Endothelial cell of umbilical vein (primary cell): ENCODE results near the gene AXDND1. TPM values are rescaled to one million over a fixed set of nuclear protein-coding genes. Genes with fewer than 3 reads are reported as not detected.

ENCODE experiments used
- BruUV-seq: library from RNA; stranded (reverse); fragments of 400-500 nt; replicated peaks from 2 replicates; lab custom pipeline; 2021; lab: Mats Ljungman, UMichigan
- CTCF ChIA-PET: fragments of 300-600, 350-600 bp; sonication (Branson Sonifier 250); formaldehyde crosslinking; loops from one replicate; lab custom pipeline; 2021; ENCODE audit warnings: antibody characterized with exemption, inconsistent platforms; lab: Charles Lee
- POLR2A ChIA-PET: fragments of 300-600, 350-600 bp; sonication (Branson Sonifier 250); formaldehyde crosslinking; loops from one replicate; lab custom pipeline; 2021; ENCODE audit warnings: antibody characterized with exemption, inconsistent platforms; lab: Charles Lee
- DNase-seq: peaks from one replicate; pipeline ENCODE4 v3.0.0-alpha.2; 2011; ENCODE audit warnings: low read depth, low spot score
- FAIRE-seq: peaks from 2 replicates; lab custom pipeline; 2011; peaks lifted over from hg19 to GRCh38; lab: Jason Lieb, UNC
- H2AFZ ChIP-seq: 2 replicates; pipeline ENCODE4 v1.6.0; 2012; ENCODE audit warnings: low read depth, low read length, control low read depth, inconsistent platforms
- H3K27ac ChIP-seq: 2 replicates; pipeline ENCODE4 v1.5.1; 2011; ENCODE audit warnings: low read depth, mild to moderate bottlenecking, control low read depth, low read length, moderate library complexity; ENCODE audit not compliant: insufficient read depth
- H3K27me3 ChIP-seq, 2 experiments: 2 replicates each; pipeline versions ENCODE4 v1.6.0 to v1.6.1; 2011; ENCODE audit warnings: low read length in 2 of 2, mixed read lengths in 1 of 2; ENCODE audit not compliant: control insufficient read depth in 2 of 2, insufficient read depth in 2 of 2
- H3K36me3 ChIP-seq, 2 experiments: 2 replicates in 1 of 2; 3 replicates in 1 of 2; pipeline ENCODE4 v1.5.1; 2011; ENCODE audit warnings: low read length in 2 of 2, mild to moderate bottlenecking in 1 of 2, moderate library complexity in 1 of 2; ENCODE audit not compliant: control insufficient read depth in 2 of 2, insufficient read depth in 2 of 2; ENCODE audit errors: extremely low read depth in 1 of 2
- H3K4me1 ChIP-seq: 3 replicates; pipeline ENCODE4 v1.5.1; 2011; ENCODE audit warnings: mild to moderate bottlenecking, low read length; ENCODE audit not compliant: control insufficient read depth, insufficient read depth; ENCODE audit errors: extremely low read depth
- H3K4me2 ChIP-seq: 2 replicates; pipeline ENCODE4 v1.6.1; 2011; ENCODE audit warnings: low read length, control low read depth, mixed read lengths; ENCODE audit not compliant: insufficient read depth
- H3K4me3 ChIP-seq, 3 experiments: fragments of 200-600 bp in 1 of 3; sonication (generic), shearing (Covaris generic) in 1 of 3; replicated peaks in 1 of 3; 2 replicates each; pipeline ENCODE4 v1.5.1; 2011 to 2016; ENCODE audit warnings: control low read depth in 3 of 3, low read length in 3 of 3, mild to moderate bottlenecking in 2 of 3, inconsistent platforms in 1 of 3, low read depth in 1 of 3, moderate library complexity in 1 of 3; ENCODE audit not compliant: insufficient read depth in 1 of 3
- H3K79me2 ChIP-seq: 2 replicates; pipeline ENCODE4 v1.6.0; 2012; ENCODE audit warnings: low read length, inconsistent platforms; ENCODE audit not compliant: control insufficient read depth, insufficient read depth
- H3K9ac ChIP-seq: replicated peaks from 2 replicates; pipeline ENCODE3; 2011; ENCODE audit warnings: low read length, control low read depth; ENCODE audit not compliant: insufficient read depth; ENCODE audit errors: extremely low read depth
- H3K9me1 ChIP-seq: replicated peaks from 3 replicates; pipeline ENCODE4 v1.6.0; 2011; ENCODE audit warnings: mild to moderate bottlenecking, low read length; ENCODE audit not compliant: control insufficient read depth, insufficient read depth; ENCODE audit errors: extremely low read depth
- H3K9me3 ChIP-seq: replicated peaks from 2 replicates; pipeline ENCODE4 v1.5.1; 2012; ENCODE audit warnings: low read length, inconsistent platforms; ENCODE audit not compliant: control insufficient read depth, insufficient read depth
- H4K20me1 ChIP-seq: replicated peaks from 2 replicates; pipeline ENCODE3; 2011; ENCODE audit warnings: mild to moderate bottlenecking, low read length; ENCODE audit not compliant: control insufficient read depth, insufficient read depth; ENCODE audit errors: extremely low read depth
- CTCF ChIP-seq, 2 donors: IDR thresholded peaks; 1 replicate in 1 of 2; 2 replicates in 1 of 2; pipeline ENCODE4 v1.5.1; 2011; ENCODE audit warnings: low read length in 2 of 2, mild to moderate bottlenecking in 2 of 2, moderate library complexity in 2 of 2, control low read depth in 1 of 2, inconsistent platforms in 1 of 2, low read depth in 1 of 2; ENCODE audit not compliant: insufficient read depth in 1 of 2; ENCODE audit errors: extremely low read depth in 1 of 2
- EZH2 ChIP-seq: IDR thresholded peaks from 2 replicates; pipeline ENCODE4 v1.6.1; 2012; ENCODE audit warnings: borderline replicate concordance, low read depth, mild to moderate bottlenecking, moderate library complexity, low read length, inconsistent platforms; ENCODE audit not compliant: severe bottlenecking
- FOS ChIP-seq: IDR thresholded peaks from 2 replicates; pipeline ENCODE4 v1.6.1; 2011; ENCODE audit warnings: mild to moderate bottlenecking, low read length, moderate library complexity, borderline replicate concordance; ENCODE audit not compliant: insufficient read depth
- JUN ChIP-seq: IDR thresholded peaks from 2 replicates; pipeline ENCODE4 v1.6.1; 2011; ENCODE audit warnings: borderline replicate concordance, low read depth; ENCODE audit not compliant: insufficient read length, insufficient read depth
- POLR2A ChIP-seq: IDR thresholded peaks from 2 replicates; pipeline ENCODE4 v1.6.1; 2012; ENCODE audit warnings: low read depth, mild to moderate bottlenecking, control low read depth, low read length
- POLR2AphosphoS5 ChIP-seq: IDR thresholded peaks from 2 replicates; pipeline ENCODE4 v1.6.1; 2012; ENCODE audit warnings: low read depth, mild to moderate bottlenecking, control low read depth, low read length, moderate library complexity; ENCODE audit not compliant: insufficient read depth
- dilution Hi-C: fragments of 300-500 bp; cut with MboI; formaldehyde crosslinking; loops from one replicate; pipeline ENCODE4 v1.15.0; 2019; ENCODE audit warnings: low sequenced_read_pairs; ENCODE audit not compliant: extremely low pct_ligation_motif_present
- intact Hi-C: fragments of 100-400 bp; cut with micrococcal nuclease; formaldehyde crosslinking; loops from one replicate; pipeline ENCODE4 v1.10.0; 2022
- polyA plus RNA-seq, 4 experiments: library from polyadenylated mRNA; depleted of rRNA in 3 of 4; stranded (reverse) in 3 of 4; unstranded in 1 of 4; fragments of >200 nt; gene quantifications; 2 replicates each; pipeline versions ENCODE4 v1.2.1 to v1.2.3, GENCODE V29; 2011 to 2012; ENCODE audit warnings: missing spikeins in 1 of 4
- total RNA-seq: library from RNA; stranded (reverse); gene quantifications from 2 replicates; pipeline ENCODE4 v1.2.3, GENCODE V29; 2021

AXDND1 gene
- total and polyA plus RNA-seq, 2 donors (not counting 3 experiments of a cell fraction or from before 2014, with no cell fraction given): 0.17 TPM; not detected in 1

DNA sequence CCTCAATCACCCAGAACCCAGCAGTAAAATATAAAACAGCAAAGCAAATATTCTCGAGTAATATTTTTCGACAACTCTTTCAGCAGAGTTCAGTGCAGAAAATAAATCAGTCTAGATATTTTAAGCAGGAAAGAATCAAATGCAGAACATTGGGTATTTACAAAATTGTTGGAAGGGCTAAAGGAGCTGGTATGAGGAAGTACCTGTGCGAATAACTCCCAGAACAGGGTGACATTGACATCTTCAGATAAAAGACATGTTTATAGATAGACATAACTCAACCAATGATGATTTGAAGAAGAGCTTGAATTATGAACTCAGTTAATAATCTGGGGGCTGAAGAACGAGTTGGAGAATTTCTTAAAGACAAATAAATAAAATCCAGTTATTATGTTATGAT lies 6.4 kb downstream of the AXDND1 start:
- no TSS peak for BruUV-seq
- ChIA-PET POLR2A (no interaction called here), CTCF (interaction anchor here (5.7 kb wide), 1 partner anchor 120 kb away, joined by 42 read pairs; no protein-coding TSS in a partner anchor)
- Histone ChIP-seq H3K27ac (no peak overlapping the region), H2AFZ (no peak overlapping the region), H4K20me1 (no peaks in the 10 kb centered on the region), H3K9me1 (no peaks in the 10 kb centered on the region), H3K9me3 (no peaks in the 10 kb centered on the region), H3K4me2 (no peak overlapping the region), H3K4me1 (no peaks in the 10 kb centered on the region), H3K79me2 (no peaks in the 10 kb centered on the region), H3K36me3 (no peaks in the 10 kb centered on the region), H3K4me3 (no peak overlapping the region), H3K9ac (no peak overlapping the region), H3K27me3 (peaks cover 0 to 11% of the 10 kb centered on the region in 2 experiments)
- intact Hi-C loops (no loop called here), dilution Hi-C loops (no loop called here)
- no peak for FAIRE-seq
- TF ChIP-seq POLR2AphosphoS5 (no peak), JUN (no peak), FOS (no peak), POLR2A (no peak), EZH2 (no peak), CTCF (IDR thresholded peaks at IDR 0.05; ENCODE audit: extremely low read depth in 1 of 2, insufficient read depth in 1 of 2, low read depth in 1 of 2, low read length in 2 of 2) (no peak)
- DNase-seq: no peak

DNA sequence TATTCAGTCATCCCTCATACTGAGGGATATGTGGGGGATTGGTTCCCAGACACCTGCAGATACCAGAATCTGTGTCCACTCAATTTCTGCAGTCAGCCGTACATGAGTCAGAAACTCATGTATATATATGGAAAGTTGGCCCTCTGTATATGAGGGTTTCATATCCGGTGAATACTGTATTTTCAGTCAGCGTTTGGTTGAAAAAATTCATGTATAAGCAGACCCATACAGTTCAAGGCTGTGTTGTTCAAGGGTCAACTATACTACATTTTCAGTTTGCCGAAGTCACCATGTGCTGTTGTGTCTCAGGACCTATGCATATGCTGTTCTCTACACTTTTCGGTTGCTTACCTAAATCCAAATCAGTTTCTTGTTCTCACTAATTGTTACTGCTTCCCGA lies 10.5 kb downstream of the AXDND1 start:
- FAIRE-seq: no peak

More for the DNA sequence above, 10.5 kb downstream of the AXDND1 start:
- H3K4me2 ChIP-seq: no peak overlapping the region
- no peaks in the 10 kb centered on the region for H3K4me1 ChIP-seq
- peaks cover 0 to 8% of the 10 kb centered on the region in 2 experiments for H3K27me3 ChIP-seq
- H2AFZ ChIP-seq: no peak overlapping the region
- H4K20me1 ChIP-seq: no peaks in the 10 kb centered on the region
- intact Hi-C loops: no loop called here
- no TSS peak for BruUV-seq
- no peak overlapping the region for H3K4me3 ChIP-seq
- no peaks in the 10 kb centered on the region for H3K9me1 ChIP-seq
- H3K9ac ChIP-seq: no peak overlapping the region
- no peak for DNase-seq
- POLR2A ChIA-PET: no interaction called here
- no peaks in the 10 kb centered on the region for H3K36me3 ChIP-seq
- H3K9me3 ChIP-seq: no peaks in the 10 kb centered on the region
- H3K79me2 ChIP-seq: no peaks in the 10 kb centered on the region
- no peak overlapping the region for H3K27ac ChIP-seq
- CTCF ChIA-PET: no interaction called here
- no peak for TF ChIP-seq JUN
- no peak for TF ChIP-seq POLR2AphosphoS5
- no peak for TF ChIP-seq FOS
- TF ChIP-seq CTCF (IDR thresholded peaks at IDR 0.05; ENCODE audit: extremely low read depth in 1 of 2, insufficient read depth in 1 of 2, low read depth in 1 of 2, low read length in 2 of 2): no peak
- dilution Hi-C loops: no loop called here
